Kasumi-1 (cell line): ENCODE results near the gene CAPN1.
A peak's percentile ranks its signal among the peaks of the same experiment; 100 is the strongest.

Source experiments
- DNase-seq, 2 experiments: peaks; one replicate each; lab custom pipeline; 2025; lab: John Stamatoyannopoulos, UW

The CAPN1 gene

DNA sequence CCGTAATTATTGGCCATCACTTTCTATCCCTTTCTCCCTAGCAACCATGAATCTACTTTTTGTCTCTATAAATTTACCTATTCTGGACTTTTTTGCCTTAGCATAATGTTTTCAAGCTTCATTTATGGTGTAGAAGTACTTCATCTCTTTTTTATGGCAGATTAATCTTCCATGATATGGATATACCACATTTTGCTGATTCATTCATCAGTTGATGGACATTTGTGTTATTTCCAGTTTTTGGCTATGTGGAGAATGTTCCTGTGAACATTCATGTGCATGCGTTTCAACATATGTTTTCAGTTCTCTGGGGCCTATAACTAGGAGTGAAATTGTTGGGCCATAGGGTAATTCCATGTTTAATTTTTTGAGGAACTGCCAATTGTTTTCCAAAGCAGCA, 12.8 kb downstream of the CAPN1 start:
- DNase-seq, result no peak

- no peak for DNase-seq
Observed at GRCh38 chr11:65204143-65204542, 22.4 kb downstream of the CAPN1 start.

- peak; percentile 32 to 33 for DNase-seq
Observed at GRCh38 chr11:65204646-65205601, 23.2 kb downstream of the CAPN1 start.

DNA sequence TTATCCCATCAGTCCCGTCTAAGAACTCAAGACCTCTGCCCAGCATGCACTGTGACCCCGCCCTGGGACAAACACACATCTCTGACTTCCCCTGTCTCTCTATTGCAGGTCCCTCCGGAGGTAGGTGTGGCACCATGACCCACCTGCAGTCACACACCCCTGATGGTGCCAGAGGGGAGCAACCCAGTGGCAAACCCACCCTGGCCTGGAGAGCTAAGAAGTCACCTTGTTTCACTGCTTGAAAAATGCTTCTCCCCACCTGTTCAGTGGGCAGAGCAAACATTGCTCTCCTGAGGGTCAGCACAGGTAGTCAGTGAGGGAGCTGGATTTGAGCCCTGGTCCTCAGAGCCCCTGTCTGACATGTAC, 23.9 kb downstream of the CAPN1 start:
- no peak for DNase-seq

- no peak for DNase-seq
Observed at GRCh38 chr11:65206441-65206841, 24.7 kb downstream of the CAPN1 start.

GRCh38 chr11:65206901-65207300, 25.2 kb downstream of the CAPN1 start:
- no peak for DNase-seq

DNA sequence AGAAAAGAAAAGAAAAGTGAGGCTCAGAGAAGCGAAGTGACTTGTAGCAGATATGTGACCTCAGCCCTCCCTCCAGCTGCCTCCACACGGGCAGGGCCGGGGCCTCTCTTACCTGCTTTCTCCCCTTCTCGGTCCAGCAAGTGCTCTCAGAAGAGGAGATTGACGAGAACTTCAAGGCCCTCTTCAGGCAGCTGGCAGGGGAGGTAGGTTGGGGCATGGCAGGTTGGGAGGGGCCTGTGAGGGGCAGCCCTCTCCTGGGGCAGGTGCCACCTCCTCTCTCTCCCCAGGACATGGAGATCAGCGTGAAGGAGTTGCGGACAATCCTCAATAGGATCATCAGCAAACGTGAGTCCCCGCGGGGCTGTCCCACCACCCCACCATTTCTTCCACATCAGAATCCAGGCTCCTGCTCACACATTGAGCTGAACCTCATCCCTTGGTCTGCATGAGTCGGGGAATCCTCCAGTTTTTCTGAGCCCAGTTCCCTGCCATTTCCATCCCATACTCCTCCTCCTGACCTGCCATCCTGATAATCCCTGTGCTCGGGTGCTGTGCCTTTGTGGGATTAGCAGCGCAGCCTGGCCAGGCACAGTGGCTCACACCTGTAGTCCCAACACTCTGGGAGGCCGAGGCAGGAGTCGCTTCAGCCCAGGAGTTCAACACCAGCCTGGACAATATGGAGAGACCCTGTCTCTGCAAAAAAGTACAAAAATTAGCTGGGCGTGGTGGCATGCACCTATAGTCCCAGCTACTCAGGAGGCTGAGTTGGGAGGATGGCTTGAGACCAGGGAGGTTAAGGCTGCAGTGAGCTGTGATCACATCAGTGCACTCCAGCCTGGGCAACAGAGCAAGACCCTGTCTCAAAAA, 26.4 kb downstream of the CAPN1 start:
- no peak for DNase-seq

DNA sequence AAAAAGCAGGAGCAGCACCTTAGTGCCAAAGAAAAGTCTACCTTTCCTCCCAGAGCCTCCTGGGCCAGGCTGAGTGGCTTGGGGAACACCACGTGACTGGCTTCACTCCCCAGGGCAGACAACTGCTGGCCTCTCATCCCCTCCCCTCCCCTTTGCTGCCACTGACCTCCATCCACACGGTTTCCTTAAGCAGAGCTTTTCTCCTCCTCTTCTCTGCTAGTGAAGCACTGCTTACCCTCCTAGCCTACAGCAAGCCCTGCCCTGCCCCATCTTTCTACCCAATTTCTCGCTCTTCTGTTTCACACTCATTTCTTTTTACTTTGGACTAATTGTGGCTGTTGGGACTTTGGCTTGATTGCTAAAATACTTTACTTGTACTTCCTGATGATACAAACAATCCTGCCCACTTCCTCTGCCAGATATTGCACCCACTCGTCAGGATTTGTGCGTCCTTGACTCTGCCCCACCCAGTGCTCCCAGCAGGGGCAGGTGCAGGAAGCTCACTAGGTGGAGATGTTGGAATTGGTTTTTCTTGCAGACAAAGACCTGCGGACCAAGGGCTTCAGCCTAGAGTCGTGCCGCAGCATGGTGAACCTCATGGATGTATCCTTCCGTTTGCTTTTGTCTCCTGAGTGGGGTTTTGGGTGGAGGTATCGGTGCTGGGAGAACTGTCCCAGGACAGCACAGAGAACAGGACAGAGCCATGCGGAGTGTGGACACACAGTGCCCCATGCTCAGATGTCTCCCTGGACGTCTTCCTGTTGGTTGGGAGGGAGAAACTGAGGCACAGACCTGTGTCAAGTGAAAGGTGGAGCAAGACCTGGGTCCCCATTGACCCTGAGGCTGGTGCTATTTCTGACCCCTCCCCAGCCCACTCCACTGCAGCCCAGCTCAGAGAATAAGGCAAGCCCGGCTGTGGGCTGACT, 27.3 kb downstream of the CAPN1 start:
- no peak for DNase-seq

DNA sequence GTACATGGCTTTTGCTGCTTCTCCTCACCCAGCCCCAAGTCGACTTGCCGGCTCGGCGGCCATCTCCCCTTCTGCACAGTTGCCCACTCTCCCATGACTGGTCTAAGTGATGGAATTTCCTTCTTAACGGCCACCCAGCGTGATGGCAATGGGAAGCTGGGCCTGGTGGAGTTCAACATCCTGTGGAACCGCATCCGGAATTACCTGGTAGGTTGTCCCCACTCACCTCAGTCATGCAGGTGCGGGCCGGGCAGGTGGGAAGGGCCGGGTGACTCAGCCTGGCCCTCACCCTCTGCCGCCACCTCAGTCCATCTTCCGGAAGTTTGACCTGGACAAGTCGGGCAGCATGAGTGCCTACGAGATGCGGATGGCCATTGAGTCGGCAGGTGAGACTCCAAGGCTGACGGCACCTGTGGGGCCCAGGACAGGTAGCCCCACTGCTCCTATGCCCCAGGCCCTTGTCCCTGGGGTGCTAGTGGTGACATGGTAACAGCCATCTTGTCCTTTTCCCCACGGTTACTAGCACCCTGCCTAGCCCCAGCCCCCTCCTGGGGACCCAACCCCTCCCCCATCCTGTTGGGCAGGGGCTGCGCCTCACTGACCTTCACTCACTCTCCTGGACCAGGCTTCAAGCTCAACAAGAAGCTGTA, 28.1 kb downstream of the CAPN1 start:
- DNase-seq, result no peak

DNA sequence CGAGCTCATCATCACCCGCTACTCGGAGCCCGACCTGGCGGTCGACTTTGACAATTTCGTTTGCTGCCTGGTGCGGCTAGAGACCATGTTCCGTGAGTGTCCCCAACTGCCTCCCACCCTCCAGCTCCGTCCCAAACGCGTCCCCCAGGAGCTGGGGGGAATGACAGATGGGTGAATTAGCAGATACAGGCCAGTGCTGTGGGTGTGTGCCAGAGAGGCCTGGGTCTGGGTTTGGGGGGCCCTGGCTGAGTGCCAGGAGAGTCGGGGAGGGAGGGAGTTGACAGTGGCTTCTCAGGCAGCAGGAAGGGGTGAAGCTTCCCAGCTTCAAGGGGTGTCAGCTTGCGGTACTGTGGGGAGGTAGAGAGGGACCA, 28.6 kb downstream of the CAPN1 start:
- no peak for DNase-seq

DNA sequence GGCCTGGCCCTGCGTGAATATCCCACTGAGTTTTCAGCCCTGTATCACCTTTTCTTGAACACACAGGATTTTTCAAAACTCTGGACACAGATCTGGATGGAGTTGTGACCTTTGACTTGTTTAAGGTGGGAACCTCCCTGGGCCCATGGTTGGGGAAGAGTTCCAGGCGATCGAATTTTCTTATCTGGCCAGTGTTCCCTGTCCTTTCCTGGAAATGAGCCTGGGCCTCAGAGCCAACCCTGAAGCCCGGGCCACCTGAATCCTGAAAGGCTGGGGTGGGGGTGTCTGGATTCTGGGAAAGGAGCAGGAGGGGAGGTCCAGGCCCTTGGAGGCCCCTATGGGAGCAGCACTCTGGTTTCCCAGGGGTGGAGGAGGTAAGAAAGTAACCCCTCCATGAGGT, 29.0 kb downstream of the CAPN1 start:
- DNase-seq, result no peak

- no peak for DNase-seq
Observed at GRCh38 chr11:65211293-65212105, 29.8 kb downstream of the CAPN1 start.

DNA sequence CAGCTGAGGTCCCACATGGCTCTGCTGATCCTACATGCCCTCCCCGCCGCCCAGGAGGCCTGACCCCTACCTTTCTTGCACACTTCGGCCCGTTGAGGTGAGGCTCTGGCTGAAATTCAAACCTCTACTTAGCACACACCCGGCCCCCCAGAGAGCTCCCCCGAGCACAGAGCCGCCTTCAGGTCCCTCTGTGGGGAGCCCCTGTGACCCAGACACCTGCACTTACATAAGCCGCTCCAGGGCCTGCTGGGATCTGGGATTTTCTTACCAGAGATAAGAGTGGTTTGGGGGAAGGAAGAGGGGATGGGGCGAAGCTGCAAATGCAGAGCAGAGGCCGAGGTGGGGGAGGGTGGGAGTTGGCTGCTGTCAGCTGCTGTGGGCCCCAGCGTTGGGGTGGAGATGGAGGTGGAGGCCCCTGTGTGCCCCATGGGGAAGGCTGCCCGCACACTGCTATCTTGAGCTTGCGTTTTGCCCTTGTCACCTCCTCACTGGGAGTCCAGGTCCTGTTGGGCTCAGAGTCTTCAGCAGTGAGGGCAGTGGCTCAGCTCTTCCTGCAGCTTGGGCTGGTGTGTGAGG, 30.6 kb downstream of the CAPN1 start:
- no peak for DNase-seq

GRCh38 chr11:65213322-65214211, 31.8 kb downstream of the CAPN1 start:
- DNase-seq, result no peak

- no peak for DNase-seq
Observed at GRCh38 chr11:65214212-65214845, 32.6 kb downstream of the CAPN1 start.

DNA sequence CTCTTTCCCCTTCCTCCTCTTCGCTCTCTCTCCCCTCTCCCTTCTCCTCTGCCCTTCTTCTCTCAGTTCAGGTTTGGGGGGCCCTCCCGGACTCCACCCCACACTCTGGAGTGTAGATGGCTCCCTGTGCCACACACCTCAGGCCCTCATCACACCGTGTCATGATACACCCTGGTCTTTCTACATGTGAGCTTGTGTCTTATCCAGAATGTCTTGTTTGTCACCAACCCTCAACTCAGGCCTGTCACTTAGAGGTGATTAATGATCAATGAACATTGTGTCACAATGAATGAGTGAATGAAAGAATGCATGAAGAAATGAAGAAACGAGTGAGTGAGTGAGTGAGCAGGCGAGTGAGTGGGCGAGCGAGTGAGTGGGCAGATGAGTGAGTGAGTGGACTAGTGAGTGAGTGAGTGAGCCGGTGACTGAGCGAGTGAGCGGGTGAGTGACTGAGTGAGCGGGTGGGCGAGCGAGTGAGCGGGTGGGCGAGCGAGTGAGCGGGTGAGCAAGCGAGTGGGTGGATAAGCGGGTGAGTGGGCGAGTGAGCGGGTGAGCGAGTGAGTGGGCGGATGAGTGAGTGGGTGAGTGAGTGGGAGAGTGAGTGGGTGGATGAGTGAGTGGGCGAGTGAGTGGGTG, 33.8 kb downstream of the CAPN1 start:
- no peak for DNase-seq

GRCh38 chr11:65216830-65217229, 35.1 kb downstream of the CAPN1 start:
- no peak for DNase-seq
